ENCODE results near the gene TMEM61.
"Not testable (repeated sequence)": the region's sequence is repeated elsewhere in the genome, so short reads cannot be mapped to it uniquely, and the experiment has no call there.

TMEM61 gene

DNA sequence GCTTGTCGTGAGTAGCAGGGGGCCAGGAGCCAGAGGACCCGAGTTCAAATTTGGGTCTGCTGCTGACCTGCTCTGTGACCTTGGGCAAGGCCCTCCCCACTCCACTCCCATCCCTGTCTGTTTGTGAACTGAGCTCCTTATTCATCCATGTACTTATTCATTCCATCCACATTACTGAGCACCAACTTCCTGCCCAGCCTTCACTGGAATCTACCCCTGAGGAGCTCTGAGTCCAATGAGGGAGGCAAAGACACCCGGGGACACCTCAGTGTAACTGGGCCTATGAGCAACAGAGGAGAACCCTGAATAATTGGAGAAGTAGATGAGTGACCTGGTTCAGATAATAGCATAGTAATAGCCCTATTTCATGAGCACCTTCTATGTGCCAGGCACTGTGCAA lies 27.2 kb downstream of the TMEM61 start:
- Histone ChIP-seq H3K4me1 (ENCODE audit: control insufficient read depth in 1 of 2, insufficient read depth in 2 of 2, low read length in 2 of 2) (no peaks in the 10 kb centered on the region), H3K4me3 (ENCODE audit: low read depth in 1 of 2, low read length in 2 of 2) (no peak overlapping the region), H3K36me3 (ENCODE audit: control insufficient read depth in 1 of 2, insufficient read depth in 2 of 2, low read length in 2 of 2) (no peaks in the 10 kb centered on the region), H3K9me3 (ENCODE audit: control insufficient read depth in 1 of 2, low read length in 2 of 2) (no peaks in the 10 kb centered on the region), H3K27ac (ENCODE audit: low read length) (no peak overlapping the region), H3K27me3 (ENCODE audit: low read depth, low read length) (no peaks in the 10 kb centered on the region)

DNA sequence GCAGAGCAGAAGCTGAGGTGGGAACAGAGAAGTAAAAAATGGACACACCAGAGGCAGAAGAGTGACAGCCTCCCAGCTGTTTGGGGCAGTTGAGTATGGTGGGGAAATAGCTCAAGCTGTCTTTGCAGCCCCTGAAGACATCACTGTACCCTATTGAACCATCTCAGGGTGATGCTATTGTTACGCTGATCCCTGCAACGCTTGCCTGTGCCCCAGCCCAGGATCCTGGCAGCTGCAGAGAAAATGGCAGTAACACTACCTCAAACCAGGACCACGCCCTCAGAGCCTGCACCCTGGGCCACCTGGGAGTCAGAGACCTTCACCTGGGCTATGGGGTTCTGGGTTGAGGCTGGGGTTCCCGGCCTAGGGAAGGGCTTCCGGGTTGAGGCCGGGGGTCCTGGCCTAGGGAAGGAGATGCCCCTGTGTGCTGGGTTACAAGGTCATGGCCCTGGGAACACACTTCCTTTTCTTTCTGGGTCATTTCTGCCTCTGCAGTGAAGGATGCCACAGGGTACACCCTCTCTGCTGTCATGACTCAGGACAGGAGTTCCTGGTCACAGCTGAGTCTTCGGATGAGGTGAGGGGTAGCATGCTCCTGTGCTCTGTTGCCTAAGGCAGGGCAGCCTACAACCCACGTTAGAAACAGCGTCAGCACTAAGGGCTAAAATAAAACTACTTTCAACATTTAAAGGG lies 29.9 kb downstream of the TMEM61 start:
- no peak overlapping the region for H3K27ac ChIP-seq (ENCODE audit: low read length)
- H3K36me3 ChIP-seq (ENCODE audit: control insufficient read depth in 1 of 2, insufficient read depth in 2 of 2, low read length in 2 of 2) = no peaks in the 10 kb centered on the region
- H3K27me3 ChIP-seq (ENCODE audit: low read depth, low read length) = no peaks in the 10 kb centered on the region
- no peaks in the 10 kb centered on the region for H3K4me1 ChIP-seq (ENCODE audit: control insufficient read depth in 1 of 2, insufficient read depth in 2 of 2, low read length in 2 of 2)
- H3K4me3 ChIP-seq (ENCODE audit: low read depth in 1 of 2, low read length in 2 of 2) = no peak overlapping the region
- no peaks in the 10 kb centered on the region for H3K9me3 ChIP-seq (ENCODE audit: control insufficient read depth in 1 of 2, low read length in 2 of 2)

DNA sequence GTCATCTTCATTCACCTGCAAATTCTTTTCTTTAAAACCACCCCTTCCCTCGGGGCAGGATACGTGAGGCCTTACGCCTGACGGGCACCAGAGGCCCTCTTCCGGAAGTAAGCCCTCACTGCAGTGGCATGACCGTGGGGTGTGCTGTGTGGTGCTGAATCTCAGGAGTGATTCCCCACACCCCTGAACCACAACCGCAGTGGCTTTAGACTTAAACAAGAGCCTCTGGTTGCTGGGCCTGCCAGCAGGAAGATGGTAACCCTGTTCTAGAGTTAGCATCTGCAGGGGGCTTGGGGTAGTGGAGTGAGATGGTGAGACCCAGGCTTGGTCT lies 30.4 kb downstream of the TMEM61 start:
- H3K36me3 ChIP-seq (ENCODE audit: control insufficient read depth in 1 of 2, insufficient read depth in 2 of 2, low read length in 2 of 2) = no peaks in the 10 kb centered on the region
- no peaks in the 10 kb centered on the region for H3K9me3 ChIP-seq (ENCODE audit: control insufficient read depth in 1 of 2, low read length in 2 of 2)
- no peaks in the 10 kb centered on the region for H3K4me1 ChIP-seq (ENCODE audit: control insufficient read depth in 1 of 2, insufficient read depth in 2 of 2, low read length in 2 of 2)
- H3K27ac ChIP-seq (ENCODE audit: low read length) = no peak overlapping the region
- H3K4me3 ChIP-seq (ENCODE audit: low read depth in 1 of 2, low read length in 2 of 2) = no peak overlapping the region
- no peaks in the 10 kb centered on the region for H3K27me3 ChIP-seq (ENCODE audit: low read depth, low read length)

DNA sequence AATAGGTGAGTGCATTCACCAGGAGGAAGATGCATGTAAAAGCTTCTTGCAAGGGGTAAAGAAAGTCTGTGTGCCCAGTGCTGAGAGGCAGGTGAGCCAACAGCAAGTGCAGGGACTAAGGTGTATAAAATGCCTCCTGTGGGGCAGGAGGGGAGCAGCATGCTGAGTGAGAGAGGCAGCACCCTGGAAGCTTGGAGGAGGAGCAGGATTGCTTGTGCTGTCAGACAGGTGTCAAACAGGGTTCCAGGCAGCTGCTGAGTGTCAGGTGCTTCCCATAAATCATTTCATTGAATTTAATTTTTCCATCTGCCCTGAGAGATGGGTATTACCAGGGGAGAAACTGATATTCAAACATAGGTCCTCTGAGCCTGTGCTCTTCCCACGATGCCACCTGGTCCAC lies 32.2 kb downstream of the TMEM61 start:
- no peaks in the 10 kb centered on the region for H3K9me3 ChIP-seq (ENCODE audit: control insufficient read depth in 1 of 2, low read length in 2 of 2)
- H3K27me3 ChIP-seq (ENCODE audit: low read depth, low read length) = no peaks in the 10 kb centered on the region
- no peak overlapping the region for H3K27ac ChIP-seq (ENCODE audit: low read length)
- H3K4me1 ChIP-seq (ENCODE audit: control insufficient read depth in 1 of 2, insufficient read depth in 2 of 2, low read length in 2 of 2) = no peaks in the 10 kb centered on the region
- H3K4me3 ChIP-seq (ENCODE audit: low read depth in 1 of 2, low read length in 2 of 2) = no peak overlapping the region
- no peaks in the 10 kb centered on the region for H3K36me3 ChIP-seq (ENCODE audit: control insufficient read depth in 1 of 2, insufficient read depth in 2 of 2, low read length in 2 of 2)

DNA sequence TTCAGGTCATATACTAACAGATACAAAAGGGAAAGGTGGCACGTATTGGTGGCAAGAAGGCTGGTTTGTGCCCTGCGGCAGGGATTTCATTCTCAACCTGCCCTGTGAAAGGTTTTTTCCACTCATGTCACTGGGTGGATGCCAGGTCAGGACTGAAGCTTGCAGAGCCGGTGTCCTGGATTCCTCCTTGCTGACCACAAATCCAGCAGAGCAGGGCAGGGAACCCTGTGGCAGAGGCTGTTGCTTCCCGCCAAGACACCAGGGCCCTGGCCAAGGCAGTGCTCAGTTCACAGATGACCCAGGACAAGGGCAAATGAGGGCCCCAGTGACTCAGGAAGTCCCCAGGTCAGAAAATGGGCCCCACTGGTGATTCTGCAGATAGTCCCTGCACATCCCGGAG lies 34.7 kb downstream of the TMEM61 start:
- no peaks in the 10 kb centered on the region for H3K36me3 ChIP-seq (ENCODE audit: control insufficient read depth in 1 of 2, insufficient read depth in 2 of 2, low read length in 2 of 2)
- H3K4me3 ChIP-seq (ENCODE audit: low read depth in 1 of 2, low read length in 2 of 2) = no peak overlapping the region
- H3K27ac ChIP-seq (ENCODE audit: low read length) = no peak overlapping the region
- H3K4me1 ChIP-seq (ENCODE audit: control insufficient read depth in 1 of 2, insufficient read depth in 2 of 2, low read length in 2 of 2) = no peaks in the 10 kb centered on the region
- H3K9me3 ChIP-seq (ENCODE audit: control insufficient read depth in 1 of 2, low read length in 2 of 2) = no peaks in the 10 kb centered on the region
- no peaks in the 10 kb centered on the region for H3K27me3 ChIP-seq (ENCODE audit: low read depth, low read length)

DNA sequence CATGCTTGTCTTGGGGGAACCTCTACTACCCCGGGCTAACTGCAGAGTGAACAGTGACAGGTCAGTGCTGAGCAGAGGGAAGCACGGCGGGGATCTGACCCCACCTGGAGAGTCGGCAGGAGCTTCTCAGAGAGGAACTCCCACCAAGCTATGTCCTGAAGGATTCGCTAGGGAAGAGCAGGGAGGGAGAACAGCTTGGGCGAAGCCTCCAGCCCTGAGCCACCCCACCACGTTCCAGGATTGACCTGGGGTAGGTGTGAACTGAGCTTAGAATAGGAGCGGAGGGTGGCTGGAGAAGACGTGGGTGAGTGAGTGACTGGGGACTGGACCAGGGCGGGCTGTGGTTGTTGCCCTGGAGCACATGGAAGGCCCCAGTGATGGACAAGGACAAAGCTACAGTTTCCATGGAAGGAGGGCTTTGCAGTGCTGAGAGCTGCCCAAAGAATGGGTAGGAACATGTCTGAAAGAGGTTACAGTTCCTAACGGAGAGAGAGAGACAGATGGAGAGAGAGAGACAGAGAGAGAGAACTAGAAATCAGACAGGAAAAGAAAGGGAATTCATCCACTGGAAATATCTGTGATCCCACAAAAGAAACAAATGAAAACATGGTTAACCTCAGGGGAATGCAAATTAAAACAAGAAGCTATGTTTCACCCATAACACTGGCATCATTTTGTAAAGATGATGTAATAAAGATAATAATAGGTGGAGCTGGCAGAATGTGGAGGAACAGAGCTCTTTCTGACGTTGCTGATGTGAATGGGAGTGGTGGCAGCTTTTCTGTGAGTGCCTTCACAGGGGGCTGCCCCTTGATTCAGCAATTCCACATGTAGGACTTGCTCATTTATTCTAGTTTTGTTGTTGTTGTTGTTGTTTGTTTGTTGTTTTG lies 35.5 kb downstream of the TMEM61 start:
- no peak overlapping the region for H3K27ac ChIP-seq (ENCODE audit: low read length)
- no peaks in the 10 kb centered on the region for H3K36me3 ChIP-seq (ENCODE audit: control insufficient read depth in 1 of 2, insufficient read depth in 2 of 2, low read length in 2 of 2)
- no peaks in the 10 kb centered on the region for H3K9me3 ChIP-seq (ENCODE audit: control insufficient read depth in 1 of 2, low read length in 2 of 2)
- no peaks in the 10 kb centered on the region for H3K27me3 ChIP-seq (ENCODE audit: low read depth, low read length)
- no peak overlapping the region for H3K4me3 ChIP-seq (ENCODE audit: low read depth in 1 of 2, low read length in 2 of 2)
- no peaks in the 10 kb centered on the region for H3K4me1 ChIP-seq (ENCODE audit: control insufficient read depth in 1 of 2, insufficient read depth in 2 of 2, low read length in 2 of 2)

DNA sequence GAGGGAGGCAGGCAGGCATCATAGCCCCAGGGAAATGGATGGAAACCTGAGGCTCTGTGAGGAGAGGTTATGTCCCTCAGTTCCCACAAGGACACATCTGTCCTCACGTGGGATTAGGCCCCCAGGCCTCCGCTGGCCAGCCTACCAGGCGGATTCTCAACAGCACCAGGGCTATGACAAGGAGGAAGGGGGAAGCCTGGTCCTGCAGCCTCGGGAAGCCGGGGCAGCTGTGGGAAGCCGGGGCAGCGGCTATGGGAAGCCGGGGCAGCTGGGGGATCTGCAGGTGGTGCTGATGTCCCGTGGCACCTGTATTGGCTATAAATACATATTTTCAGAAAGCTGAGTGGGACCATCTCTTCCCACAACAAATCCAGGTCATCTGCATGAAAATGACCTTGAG lies 38.0 kb downstream of the TMEM61 start:
- Histone ChIP-seq H3K9me3 (ENCODE audit: control insufficient read depth in 1 of 2, low read length in 2 of 2) (no peaks in the 10 kb centered on the region), H3K36me3 (ENCODE audit: control insufficient read depth in 1 of 2, insufficient read depth in 2 of 2, low read length in 2 of 2) (no peaks in the 10 kb centered on the region), H3K27me3 (ENCODE audit: low read depth, low read length) (no peaks in the 10 kb centered on the region), H3K4me1 (ENCODE audit: control insufficient read depth in 1 of 2, insufficient read depth in 2 of 2, low read length in 2 of 2) (peaks cover 0 to 4% of the 10 kb centered on the region in 2 donors), H3K4me3 (ENCODE audit: low read depth in 1 of 2, low read length in 2 of 2) (no peak overlapping the region), H3K27ac (ENCODE audit: low read length) (no peak overlapping the region)

DNA sequence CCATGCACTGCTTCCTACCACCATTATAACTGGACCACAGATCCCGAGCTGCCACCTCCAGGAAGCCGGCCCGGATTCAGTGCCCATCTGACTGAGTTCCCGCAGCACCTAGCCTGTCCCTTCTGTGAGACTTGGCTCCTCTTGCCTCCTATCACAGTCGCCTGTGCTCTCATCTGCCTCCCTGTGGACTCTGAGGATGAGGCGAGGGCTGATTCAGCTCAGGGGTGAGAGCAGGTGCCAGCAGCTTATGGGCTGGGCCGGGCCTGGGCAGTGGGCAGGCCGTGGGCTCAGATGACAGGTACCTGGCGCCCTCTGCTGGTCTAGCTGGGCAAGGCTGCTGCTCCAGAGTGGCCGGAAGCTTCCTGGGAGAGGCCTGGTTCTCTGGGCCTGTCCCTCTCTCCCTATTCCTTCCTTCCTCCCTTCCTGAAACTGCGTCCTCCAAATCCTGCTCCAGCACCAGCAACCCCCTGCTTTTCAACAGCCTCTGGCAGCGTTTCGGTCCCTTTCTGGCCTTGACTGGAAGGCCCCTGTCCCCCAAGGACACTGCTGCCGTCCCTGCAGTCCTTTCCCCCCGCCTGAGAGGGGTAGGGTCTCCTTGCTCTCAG lies 41.6 kb downstream of the TMEM61 start:
- Histone ChIP-seq H3K4me3 (ENCODE audit: low read depth in 1 of 2, low read length in 2 of 2) (no peak overlapping the region), H3K4me1 (ENCODE audit: control insufficient read depth in 1 of 2, insufficient read depth in 2 of 2, low read length in 2 of 2) (peaks cover 0 to 4% of the 10 kb centered on the region in 2 donors), H3K27ac (ENCODE audit: low read length) (no peak overlapping the region), H3K36me3 (ENCODE audit: control insufficient read depth in 1 of 2, insufficient read depth in 2 of 2, low read length in 2 of 2) (no peaks in the 10 kb centered on the region), H3K27me3 (ENCODE audit: low read depth, low read length) (no peaks in the 10 kb centered on the region), H3K9me3 (ENCODE audit: control insufficient read depth in 1 of 2, low read length in 2 of 2) (no peaks in the 10 kb centered on the region)

DNA sequence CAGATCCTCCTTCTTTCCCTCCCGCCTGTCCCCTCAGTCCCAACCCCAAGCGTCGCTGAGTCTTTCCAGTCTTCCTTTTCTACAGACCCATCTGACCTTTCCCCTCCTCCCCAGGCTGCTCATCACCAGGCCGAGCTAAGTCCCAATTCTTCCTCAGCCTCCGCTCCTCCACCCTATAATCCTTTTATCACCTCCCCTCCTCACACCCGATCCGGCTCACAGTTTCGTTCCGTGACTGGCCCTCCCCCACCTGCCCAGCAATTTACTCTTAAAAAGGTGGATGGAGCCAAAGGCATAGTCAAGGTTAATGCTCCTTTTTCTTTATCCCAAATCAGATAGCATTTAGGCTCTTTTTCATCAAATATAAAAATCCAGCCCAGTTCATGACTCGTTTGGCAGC lies 43.7 kb downstream of the TMEM61 start:
- not testable (repeated sequence) for H3K4me1 ChIP-seq (ENCODE audit: control insufficient read depth in 1 of 2, insufficient read depth in 2 of 2, low read length in 2 of 2); H3K27ac ChIP-seq (ENCODE audit: low read length); H3K9me3 ChIP-seq (ENCODE audit: control insufficient read depth in 1 of 2, low read length in 2 of 2); H3K27me3 ChIP-seq (ENCODE audit: low read depth, low read length); H3K36me3 ChIP-seq (ENCODE audit: control insufficient read depth in 1 of 2, insufficient read depth in 2 of 2, low read length in 2 of 2); H3K4me3 ChIP-seq (ENCODE audit: low read depth in 1 of 2, low read length in 2 of 2)

DNA sequence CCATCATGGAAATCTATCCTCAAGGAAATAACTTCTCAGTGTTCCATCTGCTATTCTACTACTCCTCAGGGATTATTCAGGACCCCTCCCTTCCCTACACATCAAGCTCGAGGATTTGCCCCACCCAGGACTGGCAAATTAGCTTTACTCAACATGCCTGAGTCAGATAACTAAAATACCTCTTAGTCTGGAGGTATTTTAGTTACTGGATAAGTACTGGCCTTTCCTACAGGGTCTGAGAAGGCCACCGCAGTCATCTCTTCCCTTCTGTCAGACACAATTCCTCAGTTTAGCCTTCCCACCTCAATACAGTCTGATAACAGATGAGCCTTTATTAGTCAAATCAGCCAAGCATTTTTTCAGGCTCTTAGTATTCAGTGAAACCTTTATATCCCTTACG lies 46.3 kb downstream of the TMEM61 start:
- not testable (repeated sequence) for H3K9me3 ChIP-seq (ENCODE audit: control insufficient read depth in 1 of 2, low read length in 2 of 2); H3K4me1 ChIP-seq (ENCODE audit: control insufficient read depth in 1 of 2, insufficient read depth in 2 of 2, low read length in 2 of 2); H3K36me3 ChIP-seq (ENCODE audit: control insufficient read depth in 1 of 2, insufficient read depth in 2 of 2, low read length in 2 of 2); H3K4me3 ChIP-seq (ENCODE audit: low read depth in 1 of 2, low read length in 2 of 2); H3K27ac ChIP-seq (ENCODE audit: low read length); H3K27me3 ChIP-seq (ENCODE audit: low read depth, low read length)

DNA sequence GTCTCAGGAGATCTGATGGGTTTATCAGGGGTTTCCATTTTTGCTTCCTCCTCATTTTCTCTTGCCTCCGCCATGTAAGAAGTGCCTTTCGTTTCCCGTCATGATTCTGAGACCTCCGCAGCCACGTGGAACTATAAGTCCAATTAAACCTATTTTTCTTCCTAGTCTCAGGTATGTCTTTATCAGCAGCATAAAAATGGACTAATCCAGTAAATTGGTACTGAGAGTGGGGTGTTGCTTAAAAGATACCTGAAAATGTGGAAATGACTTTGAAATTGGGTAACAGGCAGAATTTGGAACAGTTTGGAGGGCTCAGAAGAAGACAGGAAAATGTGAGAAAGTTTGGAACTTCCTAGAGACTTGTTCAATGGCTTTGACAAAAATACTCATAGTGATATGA lies 50.7 kb downstream of the TMEM61 start:
- not testable (repeated sequence) for H3K9me3 ChIP-seq (ENCODE audit: control insufficient read depth in 1 of 2, low read length in 2 of 2); H3K4me1 ChIP-seq (ENCODE audit: control insufficient read depth in 1 of 2, insufficient read depth in 2 of 2, low read length in 2 of 2); H3K27me3 ChIP-seq (ENCODE audit: low read depth, low read length); H3K4me3 ChIP-seq (ENCODE audit: low read depth in 1 of 2, low read length in 2 of 2); H3K36me3 ChIP-seq (ENCODE audit: control insufficient read depth in 1 of 2, insufficient read depth in 2 of 2, low read length in 2 of 2); H3K27ac ChIP-seq (ENCODE audit: low read length)

Measured in muscle layer of duodenum (tissue), 2 donors.